Left hindlimb (tissue), 1 donor: ENCODE measurements around the gene SND1.

Experiments used
- DNase-seq: peaks from one replicate; pipeline ENCODE4 v3.0.0-alpha.2; 2018

The SND1 gene

DNA sequence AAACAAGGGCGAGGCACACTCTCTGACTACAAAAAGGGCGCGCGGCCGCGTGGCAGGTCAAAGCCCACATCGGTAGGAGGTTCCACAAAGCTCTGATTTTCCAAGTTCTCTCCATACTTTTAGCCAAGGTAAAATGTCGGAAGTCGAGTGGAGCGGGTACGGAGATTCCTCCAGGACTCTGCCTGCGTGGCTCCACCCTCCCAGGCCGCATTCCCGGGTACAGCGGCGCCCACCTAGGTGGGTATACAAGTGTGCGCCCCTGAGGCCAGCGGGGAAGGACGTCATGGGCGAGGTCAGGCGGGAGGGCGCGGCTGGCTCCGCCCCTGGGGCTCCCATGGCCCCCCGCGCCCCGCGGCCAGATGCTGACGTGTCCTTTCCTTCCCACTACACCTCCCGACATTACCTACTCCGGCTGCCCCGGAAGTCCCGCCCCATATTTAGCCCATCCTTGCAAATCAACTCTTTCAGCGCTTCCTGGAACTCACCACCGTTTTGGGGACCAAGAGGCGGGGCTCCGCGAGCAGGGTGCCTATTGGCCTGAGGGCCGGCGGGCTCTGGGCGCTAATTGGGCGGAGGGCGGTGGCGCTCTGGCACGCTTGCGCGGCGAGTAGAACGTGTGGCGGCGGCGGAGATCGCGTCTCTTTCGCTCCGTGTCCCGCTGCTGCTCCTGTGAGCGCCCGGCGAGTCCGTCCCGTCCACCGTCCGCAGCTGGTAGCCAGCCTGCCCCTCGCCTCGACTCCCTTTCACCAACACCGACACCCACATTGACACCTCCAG lies at the start of gene SND1:
Gene SND1 (plus strand): TSS at position 639 of the 777 bp plus-strand sequence. CDS start 180 bp downstream, outside the sequence.
- peak; percentile 100 for DNase-seq

DNA sequence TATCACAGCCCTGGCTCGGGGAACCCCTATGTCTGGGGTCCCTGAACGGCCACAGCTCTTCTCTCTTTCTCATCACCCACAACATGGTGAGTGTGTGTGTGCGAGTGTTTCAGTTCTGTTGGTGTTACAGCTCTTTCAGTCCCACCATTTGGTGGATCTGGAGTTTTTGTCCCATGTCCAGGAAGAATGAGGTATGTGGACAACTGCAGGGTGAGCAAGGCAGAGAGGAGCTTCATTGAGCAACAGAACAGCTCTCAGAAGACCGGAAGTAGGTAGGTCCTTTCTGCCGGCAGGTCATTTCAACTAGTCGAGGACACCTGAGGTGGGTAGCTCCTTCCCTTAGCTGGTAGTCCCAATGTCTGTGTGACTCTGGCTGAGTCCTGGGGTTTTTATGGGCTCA lies 43.5 kb upstream of the SND1 start:
- no peak for DNase-seq

DNA sequence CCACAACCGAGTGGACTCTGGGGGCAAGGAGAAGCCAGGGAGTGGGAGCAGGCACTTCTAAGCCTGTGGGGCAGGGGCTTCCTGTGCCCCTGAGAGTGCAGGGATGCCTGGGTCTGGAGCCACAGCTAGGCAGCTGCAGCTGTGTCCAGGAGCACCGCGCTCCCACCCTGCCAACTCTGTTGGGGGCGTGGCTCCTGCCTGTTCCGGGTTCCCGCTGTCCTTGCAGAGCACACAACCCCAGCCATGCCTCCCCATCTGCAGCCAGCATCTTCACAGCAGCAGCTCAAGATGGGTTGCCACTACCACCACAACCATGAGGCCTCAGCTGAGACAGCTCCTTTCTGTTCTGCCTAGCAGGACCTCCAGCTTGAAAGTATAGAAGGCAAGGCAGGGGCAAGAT lies 42.7 kb upstream of the SND1 start:
- no peak for DNase-seq

DNA sequence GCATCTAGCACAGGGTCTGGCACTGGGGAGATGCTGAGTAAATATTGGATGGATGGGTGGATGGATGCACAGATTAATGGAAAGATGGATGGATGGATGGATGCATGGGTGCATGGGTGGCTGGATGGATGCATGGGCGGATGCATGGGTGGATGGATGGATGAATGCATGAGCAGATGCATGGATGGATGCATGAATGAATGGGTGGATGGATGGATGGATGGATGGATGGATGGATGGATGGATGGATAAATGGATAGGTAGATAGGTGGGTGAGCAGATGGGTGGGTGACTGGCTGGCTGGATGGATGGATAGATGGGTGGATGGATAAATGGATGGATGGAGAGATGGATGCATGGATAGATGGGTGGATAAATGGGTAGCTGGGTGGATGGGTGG lies 39.7 kb upstream of the SND1 start:
- no peak for DNase-seq

DNA sequence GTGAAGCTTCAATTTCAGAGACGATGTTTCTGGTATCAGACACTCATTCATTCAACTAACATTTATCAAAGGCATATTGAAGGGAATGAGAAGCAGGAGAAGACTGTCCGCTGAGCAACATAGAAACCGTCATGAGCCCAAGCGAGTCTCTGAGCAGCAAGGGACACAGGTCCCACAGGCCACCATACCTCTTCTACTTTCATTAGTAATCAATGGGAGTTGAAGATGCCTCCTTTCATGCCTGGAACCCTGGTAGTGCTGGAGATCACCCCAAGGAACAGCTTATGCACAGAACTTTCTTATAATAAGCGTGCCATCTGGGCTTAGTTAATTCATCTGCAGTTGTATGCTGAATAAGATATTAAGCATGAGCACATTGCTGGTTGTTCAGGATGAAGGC lies 35.3 kb upstream of the SND1 start:
- DNase-seq: no peak

DNA sequence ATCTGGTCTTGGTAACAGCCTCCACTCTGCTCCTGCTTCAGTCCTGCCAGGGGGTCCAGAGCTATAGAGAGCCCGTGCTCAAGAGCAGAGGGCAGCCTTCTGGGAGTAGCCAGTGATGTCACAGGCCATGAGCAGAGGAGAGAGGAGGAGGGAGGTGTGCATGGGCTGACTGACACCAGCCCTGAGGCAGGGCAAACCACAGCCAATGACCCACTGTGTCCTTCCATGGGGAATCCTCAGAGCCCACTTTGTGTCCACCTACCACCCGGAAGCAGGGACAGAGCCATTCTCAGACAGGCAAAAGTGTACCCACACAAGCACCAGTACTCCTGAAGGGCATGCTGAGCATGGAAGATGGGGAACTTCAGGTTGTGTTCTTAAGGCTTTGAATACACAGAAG lies 34.0 kb upstream of the SND1 start, which contains the start of gene PAX4:
Gene PAX4 (minus strand): TSS at position 101 of the 400 bp plus-strand sequence. CDS start 2,214 bp downstream, outside the sequence.
- no peak for DNase-seq

DNA sequence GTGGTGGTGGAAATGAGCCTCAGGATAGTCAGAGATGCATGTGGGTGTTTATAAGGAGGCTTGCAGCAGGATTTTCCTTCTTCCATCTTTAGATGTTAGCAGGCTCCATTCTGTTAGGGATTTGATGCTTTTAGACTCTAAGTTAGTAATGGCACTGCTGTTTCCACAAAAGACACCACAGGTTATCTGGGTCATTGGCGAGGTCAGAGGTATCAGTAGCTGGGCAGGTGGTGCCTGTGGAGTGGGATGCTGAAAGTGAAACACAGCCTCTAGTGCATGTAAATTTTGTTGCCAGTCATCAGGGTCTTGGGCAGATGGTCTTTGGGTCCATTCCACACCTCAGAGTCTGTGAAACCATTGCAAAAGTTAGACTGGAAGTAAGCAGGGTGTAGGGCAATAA lies 33.2 kb upstream of the SND1 start:
- DNase-seq: no peak

DNA sequence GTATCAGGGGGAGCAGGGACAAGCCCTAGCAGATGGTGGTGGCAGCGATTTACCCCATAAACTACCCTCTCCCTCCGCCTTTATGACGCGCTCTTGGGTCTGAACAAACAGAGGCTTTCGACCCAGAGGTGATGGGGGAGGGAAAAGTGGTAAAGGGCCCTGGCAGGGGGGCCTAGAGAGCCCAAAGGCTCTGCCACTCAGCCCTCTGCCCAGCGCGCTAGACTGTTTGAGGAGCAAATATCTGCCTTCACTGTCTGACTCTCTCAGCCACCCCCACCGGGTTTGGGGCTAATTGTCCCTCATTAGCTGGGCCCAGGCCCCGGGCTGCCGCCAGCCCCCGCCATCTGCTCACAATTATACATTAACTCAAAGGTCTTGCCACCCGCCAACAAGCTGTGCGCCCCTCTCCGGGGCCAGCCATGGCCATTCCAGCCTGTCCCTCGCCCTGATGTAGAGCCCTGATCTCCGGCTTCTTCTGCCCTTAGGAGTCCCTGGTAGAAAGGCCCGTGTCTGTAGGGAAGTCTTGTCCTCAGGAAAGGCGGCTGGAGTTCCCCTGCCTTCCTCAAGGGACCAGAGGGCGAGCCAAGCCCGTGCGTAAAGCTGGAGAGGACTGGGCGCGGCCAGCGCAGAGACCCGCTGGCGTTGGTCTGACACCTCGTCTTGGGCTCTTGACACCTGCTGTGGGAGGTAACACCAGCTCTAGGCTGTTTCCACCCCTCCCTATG lies 32.2 kb upstream of the SND1 start:
- no peak for DNase-seq

DNA sequence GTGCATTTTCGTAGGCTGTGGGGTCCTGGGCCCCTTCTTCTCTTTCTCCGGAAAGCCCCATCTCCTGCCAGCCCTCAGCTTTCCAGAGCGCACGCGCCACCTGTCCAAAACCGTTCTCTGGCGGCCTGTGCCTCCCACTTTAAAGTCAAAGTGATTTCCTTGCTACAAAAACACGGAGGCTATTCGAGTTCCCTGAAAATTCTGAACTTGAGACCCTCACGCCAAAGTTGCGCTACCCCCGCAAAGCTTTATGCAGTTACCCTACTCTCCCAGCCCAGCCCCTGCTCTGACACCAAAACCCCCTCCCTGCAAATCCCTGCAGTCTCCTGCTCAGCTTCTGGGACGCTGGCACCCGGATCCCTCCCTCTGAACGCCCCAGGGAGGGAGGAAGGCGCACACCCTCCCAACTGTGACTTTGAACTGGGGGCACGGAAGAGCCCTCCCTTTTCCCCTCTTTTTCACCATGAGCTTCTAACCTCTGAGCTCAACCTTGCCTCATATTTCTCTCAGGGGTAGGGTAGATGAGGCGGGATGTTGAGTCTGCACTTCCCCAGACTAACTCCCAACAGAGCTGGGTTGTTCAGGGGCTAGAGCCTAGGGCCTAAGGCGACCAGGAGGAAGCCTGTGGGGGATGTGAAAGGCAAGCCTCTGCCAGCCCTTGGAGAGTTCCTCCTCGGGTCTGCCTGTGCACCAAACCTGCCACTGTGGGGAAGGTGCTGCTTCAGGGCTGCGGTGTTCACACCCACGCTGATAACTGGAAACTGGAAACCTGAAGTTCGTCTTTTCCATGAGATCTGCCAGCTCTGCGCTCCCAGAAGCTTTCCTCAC lies 31.4 kb upstream of the SND1 start:
- DNase-seq: no peak

DNA sequence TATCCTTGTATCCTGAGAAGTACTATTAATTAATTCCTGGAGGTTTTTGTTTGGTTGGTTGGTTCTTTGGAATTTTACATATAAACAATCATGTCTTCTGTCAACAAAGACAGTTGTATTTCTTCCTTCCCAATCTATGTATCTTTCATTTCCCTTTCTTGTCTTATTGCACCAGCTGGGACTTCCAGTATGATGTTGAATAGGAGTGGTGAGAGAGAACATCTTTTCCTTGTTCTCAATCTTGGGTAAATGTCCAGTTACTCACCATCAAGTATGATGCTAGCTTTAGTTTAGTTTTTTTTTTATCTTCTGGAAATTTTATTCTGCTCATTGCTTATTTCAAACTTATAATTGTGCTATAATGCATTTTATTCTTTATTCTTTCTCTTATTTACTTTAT lies 26.7 kb upstream of the SND1 start:
- DNase-seq: no peak

DNA sequence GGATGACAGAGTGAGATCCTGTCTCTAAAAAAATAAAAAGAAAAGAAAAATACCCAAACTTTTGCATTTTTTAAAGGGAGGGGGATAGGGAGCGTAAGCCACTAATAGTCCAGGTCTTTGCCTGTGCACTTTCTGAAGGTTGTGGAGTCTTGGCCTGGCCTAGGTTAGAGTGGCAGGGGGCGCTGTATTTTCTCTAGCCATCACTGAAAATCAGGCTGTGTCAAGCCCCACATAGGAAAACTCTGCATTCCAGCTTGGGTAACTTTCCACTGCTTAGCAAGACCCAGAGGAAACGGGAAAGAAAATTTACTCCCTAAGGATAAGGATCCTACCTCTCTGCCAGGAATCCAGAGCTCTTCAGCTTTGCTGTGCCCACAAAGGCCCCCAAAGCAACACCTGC lies 23.5 kb upstream of the SND1 start:
- DNase-seq: no peak

DNA sequence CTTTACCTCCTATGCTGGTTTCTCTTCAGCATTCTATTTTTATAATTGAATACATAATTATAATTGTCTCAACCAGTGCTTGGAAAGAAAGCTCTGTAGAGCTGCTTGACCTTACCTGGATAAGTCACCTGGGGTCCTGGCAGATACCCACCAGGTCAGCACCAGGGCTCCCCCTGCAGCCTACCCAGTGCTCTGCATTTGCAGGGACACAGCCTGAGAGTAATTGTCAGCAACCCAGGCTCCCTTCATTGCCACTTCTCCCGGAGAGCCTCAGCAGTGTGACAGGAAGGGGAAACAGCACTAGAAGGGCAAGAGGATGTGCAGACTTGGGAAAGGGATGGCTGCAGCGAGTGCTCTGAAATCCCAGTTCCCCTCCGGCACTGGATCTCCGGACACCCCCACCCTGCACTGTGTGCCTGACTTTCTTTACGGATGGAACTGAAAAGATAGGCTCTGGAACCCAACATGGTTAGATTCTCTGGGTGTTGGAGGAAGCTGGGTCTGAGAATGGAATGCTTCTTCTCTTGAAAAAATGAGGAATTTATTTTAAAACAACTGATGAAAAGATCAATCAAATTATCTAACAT lies 22.6 kb upstream of the SND1 start:
- no peak for DNase-seq

DNA sequence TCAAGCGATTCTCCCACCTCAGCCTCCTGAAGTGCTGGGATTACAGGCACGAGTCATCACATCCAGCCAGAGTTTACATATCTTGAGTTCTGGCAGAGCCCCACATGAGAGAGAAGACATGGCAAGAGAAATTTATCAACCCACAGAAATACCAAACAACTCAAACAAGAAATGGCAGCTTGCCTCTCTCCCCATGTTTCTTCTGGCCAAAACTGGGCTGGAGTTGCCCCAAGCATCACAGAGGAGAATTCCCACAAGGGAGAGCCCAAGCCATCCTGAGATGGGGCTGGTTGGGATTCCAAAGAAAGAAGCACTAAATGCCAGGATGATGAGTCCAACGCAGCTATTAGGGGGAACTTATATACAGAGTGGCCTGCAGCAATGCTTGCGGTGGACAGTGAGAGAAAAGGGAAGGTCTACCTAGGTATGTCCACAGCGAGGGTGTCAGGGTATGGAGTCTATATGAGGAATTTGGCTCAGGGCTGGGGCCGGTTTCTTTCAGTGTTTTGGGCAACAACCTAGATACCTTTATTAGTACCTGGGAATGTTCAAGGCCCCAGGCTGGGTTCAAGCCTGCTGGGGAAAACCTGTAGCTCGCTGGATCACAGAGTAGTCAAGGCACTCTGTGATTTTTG lies 19.6 kb upstream of the SND1 start:
- no peak for DNase-seq

DNA sequence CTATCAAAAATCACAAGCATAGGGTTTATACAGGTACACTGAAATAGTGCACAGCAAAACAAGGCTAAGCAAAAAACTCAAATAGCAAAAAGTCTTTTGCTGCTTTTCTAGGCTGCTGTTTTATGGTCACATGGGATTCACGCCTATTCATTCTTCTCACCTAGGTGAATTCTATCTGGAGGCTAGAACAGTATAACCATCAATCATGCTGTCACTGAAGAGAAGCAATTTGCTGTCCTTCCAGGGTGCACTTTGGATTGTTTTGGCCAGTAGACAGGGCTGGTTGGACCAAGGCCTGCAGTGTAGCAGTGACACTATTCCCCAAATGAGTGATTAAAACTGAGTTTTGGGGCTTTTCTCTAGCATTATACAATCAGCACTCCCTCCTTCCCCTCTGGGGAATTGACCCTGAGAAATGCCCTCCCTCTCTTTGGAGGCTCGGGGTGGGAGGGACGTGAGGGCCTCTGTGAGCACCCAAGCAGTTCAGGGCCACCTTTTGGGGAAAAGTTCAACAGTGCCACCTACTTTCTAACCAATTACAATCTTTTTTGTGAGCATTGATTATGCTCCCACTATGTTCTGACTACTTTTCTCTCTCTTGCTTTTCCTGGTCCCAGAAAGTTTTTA lies 16.2 kb upstream of the SND1 start:
- DNase-seq: no peak

DNA sequence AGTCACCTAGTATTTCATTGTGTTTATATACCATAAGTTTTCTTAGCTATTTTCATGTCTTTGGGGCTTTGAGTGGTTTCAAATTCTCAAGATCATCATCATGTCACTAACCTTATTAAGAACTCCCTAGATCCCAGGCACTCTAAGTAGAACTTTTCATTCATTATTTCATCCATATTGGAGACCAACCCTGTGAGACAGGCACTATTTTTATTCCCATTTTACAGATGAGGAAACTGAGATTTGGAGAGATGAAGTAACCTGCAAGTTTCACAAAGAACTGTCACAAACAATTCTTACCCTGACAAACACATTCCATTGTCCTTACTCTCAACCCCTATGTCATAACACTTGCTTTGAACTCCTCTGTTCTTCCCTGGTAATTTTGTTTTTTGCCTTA lies 13.8 kb upstream of the SND1 start:
- DNase-seq: no peak

DNA sequence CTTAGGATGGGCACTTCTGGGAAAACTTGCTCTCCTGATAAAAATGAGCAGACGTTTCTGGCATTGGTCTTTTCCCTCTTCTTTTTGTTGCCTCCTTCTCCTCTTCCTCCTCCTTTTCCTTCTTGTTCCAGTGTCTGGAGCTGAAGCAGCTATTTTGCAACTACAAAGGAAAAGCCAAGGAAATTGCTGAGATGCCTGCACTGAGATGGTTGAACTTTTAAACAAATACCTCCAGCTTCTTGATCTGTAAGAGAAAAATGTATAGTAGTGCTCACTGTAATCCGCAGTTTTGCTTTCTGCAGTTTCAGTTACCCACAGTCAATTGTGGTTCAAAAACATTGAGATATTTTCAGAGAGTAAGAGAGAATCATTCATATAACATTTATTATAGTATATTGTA lies 7.5 kb upstream of the SND1 start:
- DNase-seq: no peak

DNA sequence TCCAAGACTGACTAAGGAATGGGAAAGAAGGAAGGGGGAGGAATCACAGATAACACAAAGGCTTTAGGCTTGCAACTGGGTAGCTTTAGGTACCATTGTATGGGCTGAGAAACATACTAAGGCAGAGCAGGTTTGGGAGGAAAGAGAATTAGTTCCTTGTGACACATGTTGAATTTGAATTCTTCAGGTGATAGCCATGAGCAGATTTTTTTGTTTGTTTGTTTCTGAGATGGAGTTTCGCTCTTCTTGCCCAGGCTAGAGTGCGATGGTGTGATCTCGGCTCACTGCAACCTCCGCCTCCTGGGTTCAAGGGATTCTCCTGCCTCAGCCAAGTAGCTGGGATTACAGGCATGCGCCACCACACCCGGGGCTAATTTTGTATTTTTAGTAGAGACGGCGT lies 4.4 kb upstream of the SND1 start:
- no peak for DNase-seq

DNA sequence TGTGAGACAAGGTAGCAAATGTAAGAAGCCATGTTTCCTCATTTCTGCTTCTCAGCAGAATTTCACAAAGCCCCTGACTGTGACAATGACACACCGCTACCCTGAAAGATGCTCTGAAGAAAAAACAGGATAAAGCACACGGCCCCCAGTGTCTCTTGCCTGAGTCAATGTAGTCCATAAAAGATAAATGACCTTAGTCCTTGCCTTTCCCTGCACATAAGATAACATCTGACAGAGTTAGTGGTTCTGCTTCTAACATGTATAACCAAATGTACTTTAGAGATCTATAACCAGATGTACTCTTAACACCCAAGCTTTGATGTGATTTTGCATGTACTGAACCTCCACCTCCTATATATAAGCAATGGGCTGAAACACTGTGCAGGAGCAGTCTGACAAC lies 3.0 kb upstream of the SND1 start:
- no peak for DNase-seq

DNA sequence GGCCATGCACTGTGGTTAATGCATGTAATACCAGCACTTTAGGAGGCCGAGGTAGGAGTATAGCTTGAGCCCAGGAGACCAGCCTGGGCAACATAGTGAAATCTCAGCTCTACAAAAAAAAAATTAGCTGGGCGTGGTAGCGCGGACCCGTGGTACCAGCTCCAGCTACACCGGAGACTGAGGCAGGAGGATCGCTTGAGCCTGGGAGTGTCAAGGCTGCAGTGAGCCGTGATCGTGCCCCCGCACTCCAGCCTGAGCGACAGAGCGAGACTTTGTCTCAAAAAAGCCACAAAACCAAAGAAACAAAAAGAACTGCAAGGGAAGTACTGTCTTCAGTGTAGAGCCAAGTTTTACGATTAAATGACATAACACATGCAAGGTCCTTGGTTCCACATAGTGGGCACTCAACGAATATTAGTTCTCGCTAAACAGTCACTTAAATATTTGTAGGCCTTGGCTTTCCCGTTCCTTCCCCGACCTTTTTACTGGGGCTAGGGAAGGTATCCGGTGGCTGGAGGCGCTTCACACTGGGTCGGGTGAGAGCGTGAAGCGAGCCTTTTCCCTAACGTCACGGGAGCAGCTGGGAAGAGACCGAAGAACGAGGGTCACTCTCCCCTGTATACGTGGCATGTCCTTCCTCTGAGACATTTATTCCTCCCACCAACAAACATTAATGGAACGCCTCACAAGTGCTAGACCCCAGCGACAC lies 993 bp upstream of the SND1 start:
- DNase-seq: no peak

DNA sequence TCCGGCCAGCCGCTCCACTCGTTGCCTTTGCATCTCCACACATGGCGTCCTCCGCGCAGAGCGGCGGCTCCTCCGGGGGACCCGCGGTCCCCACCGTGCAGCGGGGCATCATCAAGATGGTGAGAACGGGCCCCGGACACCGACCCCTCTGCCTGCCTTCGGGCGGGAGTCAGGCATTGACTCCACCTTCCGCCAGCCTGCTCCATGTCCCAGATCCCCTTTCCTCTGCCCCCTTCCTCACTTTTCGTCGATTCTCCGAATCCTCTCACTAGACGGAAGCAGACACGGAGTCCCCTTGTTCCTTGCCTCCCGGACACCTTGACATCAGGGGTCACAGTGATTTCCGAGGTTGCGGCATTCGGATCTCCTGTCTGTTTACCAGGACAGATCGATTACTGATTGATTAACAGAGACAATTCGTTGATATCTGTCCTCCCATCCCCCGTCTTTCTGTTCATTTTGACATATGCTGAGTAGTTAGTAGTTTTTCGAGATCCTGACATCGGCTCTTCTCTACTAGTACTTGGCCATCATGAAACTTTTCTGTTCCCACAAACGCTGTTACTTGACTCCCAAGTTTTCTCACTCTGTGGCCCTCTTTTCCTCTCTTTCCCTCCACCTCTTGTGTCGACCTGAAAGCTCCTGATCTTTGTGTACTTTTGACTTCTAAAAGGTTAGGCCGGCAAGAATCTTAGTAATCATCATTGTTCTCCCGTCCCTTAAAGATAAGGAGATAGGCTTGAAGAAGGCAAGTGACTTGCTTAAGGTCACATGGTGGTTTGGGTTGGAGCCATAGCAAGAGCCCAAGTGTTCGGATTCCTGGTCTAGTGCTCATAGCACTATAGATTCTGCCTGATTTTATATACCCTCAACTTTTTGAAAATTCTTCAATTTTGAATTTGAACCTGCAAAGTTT lies 597 bp downstream of the SND1 start:
- no peak for DNase-seq
